HCT116 (cell line): ENCODE data around the gene DCDC2C. TPM values are rescaled to one million over a fixed set of nuclear protein-coding genes. Genes with fewer than 3 reads are reported as not detected.
A peak's percentile ranks its signal among the peaks of the same experiment; 100 is the strongest.

Source experiments
- ATAC-seq: fragments of 200-7000 bp; cut with Tn5 transposase; 2 replicates; pipeline ENCODE4 v1.9.1; 2020; ENCODE audit warnings: mild to moderate bottlenecking, moderate library complexity
- BruUV-seq: library from RNA; stranded (reverse); fragments of 400-500 nt; replicated peaks from 2 replicates; lab custom pipeline; 2021; lab: Mats Ljungman, UMichigan
- CTCF ChIA-PET: fragments of 300-600 bp; sonication (Branson Sonifier 250); formaldehyde crosslinking; loops from one replicate; lab custom pipeline; 2021; ENCODE audit warnings: antibody characterized with exemption; lab: Charles Lee
- POLR2A ChIA-PET: fragments of 300-600, 350-600 bp; sonication (Branson Sonifier 250); formaldehyde crosslinking; loops from one replicate; lab custom pipeline; 2021; ENCODE audit warnings: antibody characterized with exemption; lab: Charles Lee
- RAD21 ChIA-PET, 2 experiments: fragments of 300-600 bp; sonication (Branson Sonifier 250); formaldehyde crosslinking; loops; one replicate each; lab custom pipeline; 2023; ENCODE audit warnings: low total read pairs in 2 of 2; ENCODE audit not compliant: uncharacterized antibody in 2 of 2, unreplicated experiment in 2 of 2, low non-redundant PET in 1 of 2; lab: Charles Lee
- DNase-seq: peaks from one replicate; pipeline ENCODE4 v3.0.0-alpha.2; 2010; ENCODE audit warnings: low read depth, low spot score
- H2AFZ ChIP-seq: fragments of 200-600 bp; shearing (Covaris generic), sonication (generic); 2 replicates; pipeline ENCODE4 v1.6.1; 2017; ENCODE audit warnings: low read depth, mixed run types, mixed read lengths, antibody characterized with exemption, low read length; ENCODE audit not compliant: poor library complexity, severe bottlenecking
- H3K27ac ChIP-seq: 2 replicates; pipeline ENCODE4 v1.5.1; 2012; ENCODE audit warnings: low read depth, low read length
- H3K27me3 ChIP-seq: fragments of 200-600 bp; sonication (generic); 2 replicates; pipeline ENCODE4 v1.6.1; 2016; ENCODE audit warnings: mixed run types, low read length, mixed read lengths; ENCODE audit not compliant: insufficient read depth
- H3K36me3 ChIP-seq, 2 experiments: fragments of 200-500 bp in 1 of 2; fragments of 200-600 bp in 1 of 2; sonication (Bioruptor generic) in 1 of 2; sonication (generic) in 1 of 2; 2 replicates each; pipeline versions ENCODE4 v1.5.1 to v1.6.1; 2014 to 2016; ENCODE audit warnings: low read length in 2 of 2, inconsistent platforms in 1 of 2, mixed read lengths in 1 of 2, mixed run types in 1 of 2; ENCODE audit not compliant: insufficient read depth in 2 of 2, control insufficient read depth in 1 of 2
- H3K4me1 ChIP-seq, 2 experiments: fragments of 200-600 bp in 1 of 2; sonication (generic) in 1 of 2; 2 replicates each; pipeline versions ENCODE4 v1.5.1 to v1.6.1; 2012 to 2017; ENCODE audit warnings: low read length in 2 of 2, inconsistent platforms in 1 of 2, mild to moderate bottlenecking in 1 of 2, mixed read lengths in 1 of 2, mixed run types in 1 of 2, moderate library complexity in 1 of 2; ENCODE audit not compliant: insufficient read depth in 2 of 2, control insufficient read depth in 1 of 2
- H3K4me2 ChIP-seq: fragments of 200-600 bp; sonication (generic); 2 replicates; pipeline ENCODE4 v1.6.1; 2017; ENCODE audit warnings: mixed run types, low read length, mixed read lengths
- H3K4me3 ChIP-seq, 2 experiments: fragments of 200-600 bp in 1 of 2; sonication (generic) in 1 of 2; replicated peaks in 1 of 2; 2 replicates each; pipeline ENCODE4 v1.5.1; 2011 to 2016; ENCODE audit warnings: low read length in 2 of 2, control low read depth in 1 of 2, low read depth in 1 of 2, mild to moderate bottlenecking in 1 of 2, mixed read lengths in 1 of 2, mixed run types in 1 of 2
- H3K79me2 ChIP-seq: fragments of 200-600 bp; sonication (generic); 2 replicates; pipeline ENCODE4 v1.6.1; 2017; ENCODE audit warnings: mild to moderate bottlenecking, mixed run types, low read length, moderate library complexity, mixed read lengths; ENCODE audit not compliant: insufficient read depth
- H3K9ac ChIP-seq: fragments of 200-600 bp; sonication (generic); 2 replicates; pipeline ENCODE4 v1.6.1; 2016; ENCODE audit warnings: low read length, mixed read lengths
- H3K9me2 ChIP-seq: fragments of 200-600 bp; sonication (generic), shearing (Covaris generic); 2 replicates; pipeline ENCODE4 v1.6.1; 2017; ENCODE audit warnings: mixed run types, mild to moderate bottlenecking, moderate library complexity; ENCODE audit not compliant: insufficient read depth
- H3K9me3 ChIP-seq, 2 experiments: fragments of 200-500 bp in 1 of 2; fragments of 200-600 bp in 1 of 2; sonication (Bioruptor generic) in 1 of 2; sonication (generic) in 1 of 2; 2 replicates each; pipeline ENCODE4 v1.6.1; 2014 to 2017; ENCODE audit warnings: low read length in 2 of 2, mixed read lengths in 2 of 2, inconsistent platforms in 1 of 2, low read depth in 1 of 2, mild to moderate bottlenecking in 1 of 2, mixed run types in 1 of 2, moderate library complexity in 1 of 2; ENCODE audit not compliant: control insufficient read depth in 1 of 2, insufficient read depth in 1 of 2
- H4K20me1 ChIP-seq: fragments of 200-600 bp; sonication (generic), shearing (Covaris generic); 2 replicates; pipeline ENCODE4 v1.6.1; 2017; ENCODE audit warnings: mixed run types, mild to moderate bottlenecking, moderate library complexity; ENCODE audit not compliant: insufficient read depth
- ATF3 ChIP-seq: IDR thresholded peaks from 2 replicates; pipeline ENCODE4 v1.6.1; 2012
- CBX3 ChIP-seq: IDR thresholded peaks from 2 replicates; pipeline ENCODE4 v1.6.1; 2012; ENCODE audit warnings: low read depth
- EGR1 ChIP-seq: IDR thresholded peaks from 2 replicates; pipeline ENCODE4 v1.6.1; 2012; ENCODE audit warnings: low read depth
- EZH2 ChIP-seq: fragments of 200-600 bp; sonication (generic); IDR thresholded peaks from 2 replicates; pipeline ENCODE4 v1.6.1; 2017; ENCODE audit warnings: antibody characterized with exemption, mixed run types
- FOSL1 ChIP-seq: IDR thresholded peaks from 2 replicates; pipeline ENCODE4 v1.6.1; 2012; ENCODE audit warnings: low read depth
- JUND ChIP-seq: IDR thresholded peaks from 2 replicates; pipeline ENCODE4 v1.6.1; 2012
- MAX ChIP-seq: IDR thresholded peaks from 2 replicates; pipeline ENCODE4 v1.6.1; 2012
- POLR2A ChIP-seq: IDR thresholded peaks from 2 replicates; pipeline ENCODE4 v1.7.0; 2011; ENCODE audit warnings: borderline replicate concordance; ENCODE audit not compliant: insufficient read depth, insufficient read length; ENCODE audit errors: extremely low read depth
- RAD21 ChIP-seq: IDR thresholded peaks from 2 replicates; pipeline ENCODE4 v1.6.1; 2012; ENCODE audit warnings: low read depth, mild to moderate bottlenecking
- REST ChIP-seq: IDR thresholded peaks from 2 replicates; pipeline ENCODE4 v1.6.1; 2012; ENCODE audit warnings: low read depth
- SIN3A ChIP-seq: IDR thresholded peaks from 2 replicates; pipeline ENCODE4 v1.6.1; 2012; ENCODE audit warnings: low read depth
- SP1 ChIP-seq: IDR thresholded peaks from 2 replicates; pipeline ENCODE4 v1.6.1; 2012; ENCODE audit warnings: low read depth
- YY1 ChIP-seq: IDR thresholded peaks from 2 replicates; pipeline ENCODE4 v1.6.1; 2011; ENCODE audit warnings: low read length, low read depth, moderate library complexity, mild to moderate bottlenecking; ENCODE audit not compliant: insufficient replicate concordance; ENCODE audit errors: extremely low read depth
- ZFX ChIP-seq: fragments of 450-650 bp; IDR thresholded peaks from 2 replicates; pipeline ENCODE4 v1.6.1; 2017
- ZNF274 ChIP-seq: fragments of 200-500 bp; sonication (Bioruptor generic); IDR thresholded peaks from 2 replicates; pipeline ENCODE4 v1.6.1; 2014; ENCODE audit warnings: mild to moderate bottlenecking, low read depth, low read length, inconsistent platforms
- intact Hi-C: fragments of 100-400 bp; cut with micrococcal nuclease; formaldehyde crosslinking; loops from 2 replicates; pipeline ENCODE4 v1.10.0; 2022
- total RNA-seq: library from RNA; stranded (reverse); gene quantifications from one replicate; pipeline ENCODE4 v1.2.1, GENCODE V29; 2021; ENCODE audit not compliant: unreplicated experiment

Gene DCDC2C
- total RNA-seq, 1 experiment from 2014 or later = not detected

- ChIA-PET RAD21 (no interaction called here), CTCF (interaction anchor here (2.7 to 3.2 kb wide), 2 partner anchors 34 to 54 kb away, joined by 18 to 34 read pairs; no protein-coding TSS in a partner anchor)
- Histone ChIP-seq H3K27me3 (peaks cover 15% of the 10 kb centered on the region), H3K79me2 (no peaks in the 10 kb centered on the region), H3K9me2 (no peaks in the 10 kb centered on the region), H2AFZ (no peak overlapping the region), H3K4me3 (no peak overlapping the region), H3K9ac (no peak overlapping the region), H3K36me3 (no peaks in the 10 kb centered on the region), H3K9me3 (peaks cover 0 to under 1% of the 10 kb centered on the region in 2 experiments; a peak in 1 of 4 replicates), H3K4me1 (no peaks in the 10 kb centered on the region; a peak in 1 of 4 replicates), H4K20me1 (no peaks in the 10 kb centered on the region)
- DNase-seq (no peak), ATAC-seq (no peak)
- intact Hi-C loops = no loop called here
- TF ChIP-seq SIN3A (no peak), EZH2 (no peak), JUND (no peak), ZFX (no peak), FOSL1 (no peak), SP1 (no peak), ATF3 (no peak), ZNF274 (no peak)
- TF ChIP-seq, all 23 proteins: peak for 0
- H3K4me2 ChIP-seq = no peak overlapping the region
- POLR2A ChIA-PET = no interaction called here
- BruUV-seq = no TSS peak
- no peak overlapping the region for H3K27ac ChIP-seq
Observed at GRCh38 chr2:3726511-3726910, 23.1 kb downstream of the DCDC2C start.

- 0 out of 2 replicates have a peak, but pooled peaks have one; percentile 8 for ATAC-seq
- intact Hi-C loops = loop anchor here (2.0 kb wide), 2 partner anchors 53 to 99 kb away; no protein-coding TSS in a partner anchor
- RAD21 ChIA-PET = no interaction called here
Observed at GRCh38 chr2:3727397-3728045, 24.1 kb downstream of the DCDC2C start.

More at GRCh38 chr2:3727397-3728045, 24.1 kb downstream of the DCDC2C start:
- H3K9me3 ChIP-seq = no peaks in the 10 kb centered on the region
- POLR2A ChIA-PET = interaction anchor here (1.3 kb wide), 1 partner anchor 36 kb away, joined by 5 read pairs; no protein-coding TSS in a partner anchor
- no peak overlapping the region for H3K9ac ChIP-seq
- no TSS peak for BruUV-seq
- H3K27ac ChIP-seq = no peak overlapping the region
- no peaks in the 10 kb centered on the region; a peak in 1 of 4 replicates for H3K4me1 ChIP-seq
- no peaks in the 10 kb centered on the region for H3K79me2 ChIP-seq
- H4K20me1 ChIP-seq = no peaks in the 10 kb centered on the region
- no peaks in the 10 kb centered on the region for H3K9me2 ChIP-seq
- DNase-seq = no peak
- no peak overlapping the region for H3K4me3 ChIP-seq
- H3K27me3 ChIP-seq = peaks cover 15% of the 10 kb centered on the region
- no peaks in the 10 kb centered on the region for H3K36me3 ChIP-seq
- no peak overlapping the region for H2AFZ ChIP-seq
- peak overlapping the region; percentile 32; the same call in 1 of the 2 replicates for H3K4me2 ChIP-seq
- TF ChIP-seq POLR2A (no peak), YY1 (no peak), SIN3A (no peak), EGR1 (no peak), RAD21 (no peak), CBX3 (no peak), MAX (no peak), ZNF274 (no peak), REST (no peak), ATF3 (no peak), EZH2 (no peak)
- TF ChIP-seq, all 23 proteins: peak for 0
- CTCF ChIA-PET = interaction anchor here (0.9 to 3.2 kb wide), 19 partner anchors 9 to 229 kb away, joined by 3 to 34 read pairs (median 5); no protein-coding TSS in a partner anchor
